Keratinocyte (primary cell): ENCODE results near the gene HOMER2. TPM values are rescaled to one million over a fixed set of nuclear protein-coding genes. Genes with fewer than 3 reads are reported as not detected.
"Not testable (repeated sequence)": the region's sequence is repeated elsewhere in the genome, so short reads cannot be mapped to it uniquely, and the experiment has no call there.

Experiments used
- DNase-seq: peaks from one replicate; pipeline ENCODE4 v3.0.0-alpha.2; 2011; ENCODE audit warnings: low read depth, missing footprints, low spot score
- FAIRE-seq: peaks from 2 replicates; lab custom pipeline; 2011; peaks lifted over from hg19 to GRCh38; lab: Jason Lieb, UNC
- H2AFZ ChIP-seq: 2 replicates; pipeline ENCODE4 v1.6.0; 2012; ENCODE audit warnings: low read length, control low read depth, inconsistent platforms; ENCODE audit not compliant: control insufficient read depth
- H3K27ac ChIP-seq: 2 replicates; pipeline ENCODE4 v1.5.1; 2011; ENCODE audit warnings: low read length; ENCODE audit not compliant: control insufficient read depth, insufficient read depth
- H3K27me3 ChIP-seq: 3 replicates; pipeline ENCODE4 v1.6.0; 2011; ENCODE audit warnings: low read length; ENCODE audit not compliant: control insufficient read depth, insufficient read depth; ENCODE audit errors: extremely low read depth
- H3K36me3 ChIP-seq, 2 experiments: 2 replicates in 1 of 2; 3 replicates in 1 of 2; pipeline ENCODE4 v1.5.1; 2011; ENCODE audit warnings: low read length in 2 of 2, mild to moderate bottlenecking in 1 of 2; ENCODE audit not compliant: control insufficient read depth in 2 of 2, insufficient read depth in 2 of 2; ENCODE audit errors: extremely low read depth in 1 of 2
- H3K4me1 ChIP-seq: 3 replicates; pipeline ENCODE4 v1.5.1; 2011; ENCODE audit warnings: low read length; ENCODE audit not compliant: control insufficient read depth, insufficient read depth; ENCODE audit errors: extremely low read depth
- H3K4me2 ChIP-seq: 3 replicates; pipeline ENCODE4 v1.6.0; 2011; ENCODE audit warnings: low read depth, low read length; ENCODE audit not compliant: control insufficient read depth, insufficient read depth; ENCODE audit errors: extremely low read depth
- H3K4me3 ChIP-seq, 3 experiments: fragments of 200-600 bp in 1 of 3; sonication (generic) in 1 of 3; 2 replicates in 2 of 3; 3 replicates in 1 of 3; pipeline ENCODE4 v1.5.1; 2011 to 2016; ENCODE audit warnings: low read length in 3 of 3, mild to moderate bottlenecking in 3 of 3, control low read depth in 2 of 3, inconsistent platforms in 1 of 3, low read depth in 1 of 3, mixed read lengths in 1 of 3, mixed run types in 1 of 3, moderate library complexity in 1 of 3; ENCODE audit not compliant: control insufficient read depth in 2 of 3, insufficient read depth in 2 of 3; ENCODE audit errors: extremely low read depth in 1 of 3
- H3K79me2 ChIP-seq: 2 replicates; pipeline ENCODE4 v1.6.0; 2012; ENCODE audit warnings: low read length; ENCODE audit not compliant: control insufficient read depth, insufficient read depth
- H3K9ac ChIP-seq: 3 replicates; pipeline ENCODE4 v1.6.0; 2011; ENCODE audit warnings: low read length; ENCODE audit not compliant: control insufficient read depth, insufficient read depth; ENCODE audit errors: extremely low read depth
- H3K9me1 ChIP-seq: 3 replicates; pipeline ENCODE4 v1.6.0; 2011; ENCODE audit warnings: low read length; ENCODE audit not compliant: control insufficient read depth, insufficient read depth; ENCODE audit errors: extremely low read depth
- H3K9me3 ChIP-seq: 2 replicates; pipeline ENCODE4 v1.5.1; 2012; ENCODE audit warnings: low read depth, low read length; ENCODE audit not compliant: control insufficient read depth
- H4K20me1 ChIP-seq: 3 replicates; pipeline ENCODE4 v1.6.0; 2011; ENCODE audit warnings: low read length; ENCODE audit not compliant: control insufficient read depth, insufficient read depth; ENCODE audit errors: extremely low read depth
- EZH2 ChIP-seq: IDR thresholded peaks from one replicate; pipeline ENCODE4 v1.6.1; 2012; ENCODE audit warnings: inconsistent platforms, mild to moderate bottlenecking, low read length, moderate library complexity
- dilution Hi-C: fragments of 300-500 bp; cut with MboI; formaldehyde crosslinking; loops from one replicate; pipeline ENCODE4 v1.7.0; 2020; ENCODE audit warnings: low sequenced_read_pairs; ENCODE audit not compliant: extremely low pct_ligation_motif_present
- polyA plus RNA-seq, 5 experiments: library from polyadenylated mRNA; depleted of rRNA in 3 of 5; stranded (reverse) in 3 of 5; stranded (forward) in 1 of 5; unstranded in 1 of 5; fragments of >200 nt; gene quantifications; 1 replicate in 1 of 5; 2 replicates in 3 of 5; 3 replicates in 1 of 5; pipeline versions ENCODE4 v1.2.1 to v1.2.3, GENCODE V29; 2011 to 2012; ENCODE audit warnings: missing spikeins in 2 of 5, low read depth in 1 of 5, low replicate concordance in 1 of 5
- TF ChIP-seq, protein P1 (sequence below), 3 experiments: IDR thresholded peaks in 1 of 3; conservative IDR thresholded peaks in 1 of 3; optimal IDR thresholded peaks in 1 of 3; 2 replicates in 2 of 3; 3 replicates in 1 of 3; pipeline versions ENCODE3 to v1.5.1; 2011; ENCODE audit warnings: low read length in 3 of 3, mild to moderate bottlenecking in 3 of 3, moderate library complexity in 2 of 3, control low read depth in 1 of 3, inconsistent platforms in 1 of 3; ENCODE audit not compliant: insufficient read depth in 2 of 3; ENCODE audit errors: extremely low read depth in 1 of 3

HOMER2 gene
- polyA plus RNA-seq, 1 donor (not counting 4 experiments of a cell fraction or from before 2014, with no cell fraction given) = 12.4 TPM

DNA sequence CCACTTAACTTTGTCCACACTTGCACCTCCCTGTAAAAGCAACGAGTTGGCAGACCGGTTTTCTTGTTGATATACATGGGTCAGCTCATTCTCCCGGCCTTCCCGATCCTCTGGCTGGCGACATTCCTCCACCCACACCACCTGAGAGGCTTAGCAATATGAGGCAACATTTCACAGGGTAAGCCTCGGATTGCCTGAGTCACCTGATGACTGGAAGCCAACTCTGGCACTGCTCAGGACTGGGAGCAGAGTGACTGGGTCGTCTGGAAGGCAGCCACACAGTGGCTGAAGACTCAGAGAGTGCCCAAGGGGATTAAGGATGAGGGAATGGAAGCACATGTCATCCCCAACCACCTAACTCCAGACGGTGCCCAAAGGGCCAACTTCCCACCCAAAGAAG, 9.8 kb downstream of the HOMER2 start:
- TF ChIP-seq, protein P1, sequence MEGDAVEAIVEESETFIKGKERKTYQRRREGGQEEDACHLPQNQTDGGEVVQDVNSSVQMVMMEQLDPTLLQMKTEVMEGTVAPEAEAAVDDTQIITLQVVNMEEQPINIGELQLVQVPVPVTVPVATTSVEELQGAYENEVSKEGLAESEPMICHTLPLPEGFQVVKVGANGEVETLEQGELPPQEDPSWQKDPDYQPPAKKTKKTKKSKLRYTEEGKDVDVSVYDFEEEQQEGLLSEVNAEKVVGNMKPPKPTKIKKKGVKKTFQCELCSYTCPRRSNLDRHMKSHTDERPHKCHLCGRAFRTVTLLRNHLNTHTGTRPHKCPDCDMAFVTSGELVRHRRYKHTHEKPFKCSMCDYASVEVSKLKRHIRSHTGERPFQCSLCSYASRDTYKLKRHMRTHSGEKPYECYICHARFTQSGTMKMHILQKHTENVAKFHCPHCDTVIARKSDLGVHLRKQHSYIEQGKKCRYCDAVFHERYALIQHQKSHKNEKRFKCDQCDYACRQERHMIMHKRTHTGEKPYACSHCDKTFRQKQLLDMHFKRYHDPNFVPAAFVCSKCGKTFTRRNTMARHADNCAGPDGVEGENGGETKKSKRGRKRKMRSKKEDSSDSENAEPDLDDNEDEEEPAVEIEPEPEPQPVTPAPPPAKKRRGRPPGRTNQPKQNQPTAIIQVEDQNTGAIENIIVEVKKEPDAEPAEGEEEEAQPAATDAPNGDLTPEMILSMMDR (optimal IDR thresholded peaks at IDR 0.05 in 1 of 3, IDR thresholded peaks at IDR 0.05 in 1 of 3, conservative IDR thresholded peaks at IDR 0.05 in 1 of 3; ENCODE audit: extremely low read depth in 1 of 3, insufficient read depth in 2 of 3, low read length in 3 of 3) = no peak
- dilution Hi-C loops = no loop called here
- H3K27ac ChIP-seq = peak overlapping the region; percentile 6

DNA sequence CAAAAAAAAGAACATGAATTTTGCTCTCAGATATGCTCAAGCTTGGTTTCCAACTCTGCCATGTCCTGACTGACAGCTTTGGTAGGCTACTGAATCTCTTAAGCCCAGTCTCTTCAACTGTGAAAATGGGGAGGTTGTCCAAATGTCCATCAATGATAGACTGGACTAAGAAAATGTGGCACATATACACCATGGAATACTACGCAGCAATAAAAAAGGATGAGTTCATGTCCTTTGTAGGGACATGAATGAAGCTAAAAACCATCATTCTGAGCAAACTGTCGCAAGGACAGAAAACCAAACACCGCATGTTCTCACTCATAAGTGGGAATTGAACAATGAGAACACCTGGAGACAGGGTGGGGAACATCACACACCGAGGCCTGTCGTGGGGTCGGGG, 12.8 kb downstream of the HOMER2 start:
- H3K36me3 ChIP-seq, H3K4me3 ChIP-seq, H3K9me1 ChIP-seq, H2AFZ ChIP-seq, FAIRE-seq, H3K27me3 ChIP-seq, H3K79me2 ChIP-seq, H3K27ac ChIP-seq, H3K4me2 ChIP-seq, H3K9me3 ChIP-seq, dilution Hi-C loops, H4K20me1 ChIP-seq, H3K9ac ChIP-seq, DNase-seq: not testable (repeated sequence)
- H3K4me1 ChIP-seq = peaks cover 15% of the 10 kb centered on the region

More for the DNA sequence above, 9.8 kb downstream of the HOMER2 start:
- Histone ChIP-seq H4K20me1 (peaks cover 2% of the 10 kb centered on the region), H3K9me3 (no peaks in the 10 kb centered on the region), H3K4me1 (peaks cover 15% of the 10 kb centered on the region), H3K4me3 (no peak overlapping the region), H3K4me2 (peak overlapping the region; percentile 61), H3K9me1 (peaks cover 2% of the 10 kb centered on the region), H3K9ac (no peak overlapping the region), H2AFZ (no peak overlapping the region), H3K36me3 (no peaks in the 10 kb centered on the region), H3K79me2 (no peaks in the 10 kb centered on the region), H3K27me3 (no peaks in the 10 kb centered on the region)
- DNase-seq (peak; percentile 81), FAIRE-seq (peak; percentile 66)

DNA sequence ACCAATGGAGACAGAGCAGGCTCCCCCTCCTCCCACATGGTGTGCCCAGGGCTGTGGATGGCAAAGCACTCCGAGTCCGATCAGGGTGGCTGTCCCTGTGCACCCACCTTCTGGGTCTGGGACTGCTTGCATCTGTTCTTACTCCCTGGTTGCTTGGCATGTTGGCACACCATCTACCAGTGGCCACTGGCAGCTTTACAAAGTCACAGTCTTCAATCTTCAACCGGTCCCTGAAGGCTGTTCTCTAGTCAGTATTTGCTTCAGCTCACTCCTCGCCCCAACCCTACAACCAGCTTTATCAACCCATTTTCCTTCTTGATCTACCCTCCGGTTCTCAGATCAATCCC, 14.8 kb downstream of the HOMER2 start:
- no peaks in the 10 kb centered on the region for H3K27me3 ChIP-seq
- H3K36me3 ChIP-seq = no peaks in the 10 kb centered on the region
- peaks cover 10% of the 10 kb centered on the region for H3K4me1 ChIP-seq
- no peak for FAIRE-seq
- no peak for DNase-seq
- peaks cover 2% of the 10 kb centered on the region for H4K20me1 ChIP-seq
- dilution Hi-C loops = no loop called here
- no peak overlapping the region for H2AFZ ChIP-seq
- no peaks in the 10 kb centered on the region for H3K79me2 ChIP-seq
- no peak overlapping the region for H3K9ac ChIP-seq
- H3K9me1 ChIP-seq = peaks cover 2% of the 10 kb centered on the region
- H3K4me2 ChIP-seq = no peak overlapping the region
- TF ChIP-seq, protein P1 (optimal IDR thresholded peaks at IDR 0.05 in 1 of 3, IDR thresholded peaks at IDR 0.05 in 1 of 3, conservative IDR thresholded peaks at IDR 0.05 in 1 of 3; ENCODE audit: extremely low read depth in 1 of 3, insufficient read depth in 2 of 3, low read length in 3 of 3) = no peak
- TF ChIP-seq EZH2 = no peak
- H3K9me3 ChIP-seq = no peaks in the 10 kb centered on the region
- no peak overlapping the region for H3K4me3 ChIP-seq
- no peak overlapping the region for H3K27ac ChIP-seq
